Mesothelial cell of epicardium (in vitro differentiated cells): ENCODE measurements around the gene HAO1. TPM values are rescaled to one million over a fixed set of nuclear protein-coding genes. Genes with fewer than 3 reads are reported as not detected.

ENCODE experiments used
- DNase-seq, 2 experiments: peaks; one replicate each; pipeline ENCODE4 v3.0.0; 2021; ENCODE audit warnings: low spot score in 2 of 2; ENCODE audit not compliant: unreplicated experiment in 2 of 2
- H3K27ac Mint-ChIP-seq: 2 replicates; pipeline ENCODE4 v1.8.0; 2021; ENCODE audit warnings: mixed read lengths
- H3K27me3 Mint-ChIP-seq: 2 replicates; pipeline ENCODE4 v1.8.0; 2021; ENCODE audit warnings: low read depth, mixed read lengths
- H3K36me3 Mint-ChIP-seq: 2 replicates; pipeline ENCODE4 v1.8.0; 2021; ENCODE audit warnings: mixed read lengths
- H3K4me1 Mint-ChIP-seq: 2 replicates; pipeline ENCODE4 v1.8.0; 2021; ENCODE audit warnings: mixed read lengths
- H3K4me3 Mint-ChIP-seq: 2 replicates; pipeline ENCODE4 v1.8.0; 2021; ENCODE audit warnings: mild to moderate bottlenecking, moderate library complexity, mixed read lengths
- H3K9me3 Mint-ChIP-seq: 2 replicates; pipeline ENCODE4 v1.8.0; 2021; ENCODE audit warnings: mixed read lengths
- total RNA-seq: library from RNA; stranded (reverse); gene quantifications from 3 replicates; pipeline ENCODE4 v1.2.1, GENCODE V29; 2021
- TF ChIP-seq, protein P1 (sequence below): fragments of 200-600 bp; sonication (generic); IDR thresholded peaks from one replicate; pipeline ENCODE4 v1.5.0; 2021; ENCODE audit warnings: antibody characterized with exemption; ENCODE audit not compliant: unreplicated experiment

HAO1 gene
- total RNA-seq, 1 donor from 2014 or later, result not detected

DNA sequence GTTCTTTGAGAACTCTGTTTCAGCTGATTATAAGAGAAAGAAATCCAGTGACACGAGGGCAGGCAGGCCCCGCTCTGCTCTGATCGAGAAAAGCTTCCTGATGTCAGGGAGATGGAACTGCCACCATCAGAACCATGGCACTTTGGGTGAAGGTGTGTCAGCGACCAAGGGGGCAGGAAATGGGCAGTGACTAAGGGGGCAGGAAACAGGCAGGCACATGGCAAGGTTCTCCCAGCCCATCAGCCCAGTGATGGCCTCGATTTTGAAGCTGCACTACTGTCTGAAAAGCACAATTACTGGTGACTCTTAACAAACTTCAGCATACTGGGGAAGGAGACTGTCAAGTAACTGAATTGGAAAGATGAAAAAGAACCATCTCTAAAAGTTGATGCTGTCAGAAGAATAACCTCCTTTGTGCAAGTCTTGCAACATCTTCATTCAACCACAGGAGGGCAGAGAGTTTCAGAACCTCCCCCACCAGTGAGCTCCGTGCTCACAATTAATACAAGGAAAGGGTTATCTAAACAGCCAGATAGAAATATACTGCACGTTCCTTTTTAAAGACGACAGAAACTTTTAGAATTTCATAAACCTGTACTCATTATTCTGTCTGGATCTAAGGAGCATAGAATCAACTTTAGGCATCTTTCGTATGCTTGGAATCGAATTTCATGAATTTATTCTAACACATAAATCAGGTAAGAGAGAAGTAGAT is 40.2 kb upstream of the HAO1 start:
- Mint-ChIP-seq H3K36me3 (peaks cover 17% of the 10 kb centered on the region), H3K9me3 (no peaks in the 10 kb centered on the region), H3K4me1 (peaks cover 8% of the 10 kb centered on the region), H3K4me3 (no peak overlapping the region), H3K27ac (no peak overlapping the region), H3K27me3 (no peaks in the 10 kb centered on the region)
- no peak for DNase-seq
- TF ChIP-seq, protein P1, sequence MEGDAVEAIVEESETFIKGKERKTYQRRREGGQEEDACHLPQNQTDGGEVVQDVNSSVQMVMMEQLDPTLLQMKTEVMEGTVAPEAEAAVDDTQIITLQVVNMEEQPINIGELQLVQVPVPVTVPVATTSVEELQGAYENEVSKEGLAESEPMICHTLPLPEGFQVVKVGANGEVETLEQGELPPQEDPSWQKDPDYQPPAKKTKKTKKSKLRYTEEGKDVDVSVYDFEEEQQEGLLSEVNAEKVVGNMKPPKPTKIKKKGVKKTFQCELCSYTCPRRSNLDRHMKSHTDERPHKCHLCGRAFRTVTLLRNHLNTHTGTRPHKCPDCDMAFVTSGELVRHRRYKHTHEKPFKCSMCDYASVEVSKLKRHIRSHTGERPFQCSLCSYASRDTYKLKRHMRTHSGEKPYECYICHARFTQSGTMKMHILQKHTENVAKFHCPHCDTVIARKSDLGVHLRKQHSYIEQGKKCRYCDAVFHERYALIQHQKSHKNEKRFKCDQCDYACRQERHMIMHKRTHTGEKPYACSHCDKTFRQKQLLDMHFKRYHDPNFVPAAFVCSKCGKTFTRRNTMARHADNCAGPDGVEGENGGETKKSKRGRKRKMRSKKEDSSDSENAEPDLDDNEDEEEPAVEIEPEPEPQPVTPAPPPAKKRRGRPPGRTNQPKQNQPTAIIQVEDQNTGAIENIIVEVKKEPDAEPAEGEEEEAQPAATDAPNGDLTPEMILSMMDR, result peak; percentile 36

DNA sequence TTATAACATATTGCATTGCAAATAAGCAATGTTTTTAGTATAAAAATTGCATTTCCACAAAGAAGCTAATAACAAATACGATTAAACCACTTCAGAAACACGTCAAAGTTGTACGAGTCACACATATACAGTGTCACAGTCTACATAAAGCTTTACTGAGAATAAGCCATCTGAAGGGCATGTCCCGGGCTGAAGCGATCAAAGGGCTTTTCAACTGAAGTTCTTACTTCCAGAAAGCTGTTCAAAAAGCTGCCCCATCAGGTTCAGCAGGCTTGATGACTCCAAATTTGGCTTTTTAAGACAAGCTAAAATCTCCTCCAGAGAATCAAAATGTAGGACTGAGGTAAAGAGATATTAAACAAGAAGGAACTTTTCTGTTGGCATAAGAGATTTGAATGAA is 37.5 kb upstream of the HAO1 start:
- Mint-ChIP-seq H3K4me1 (peaks cover 8% of the 10 kb centered on the region), H3K27me3 (peaks cover 8% of the 10 kb centered on the region), H3K27ac (no peak overlapping the region), H3K9me3 (no peaks in the 10 kb centered on the region), H3K36me3 (peaks cover 9% of the 10 kb centered on the region), H3K4me3 (no peak overlapping the region)
- TF ChIP-seq, protein P1, result no peak
- DNase-seq, result no peak

DNA sequence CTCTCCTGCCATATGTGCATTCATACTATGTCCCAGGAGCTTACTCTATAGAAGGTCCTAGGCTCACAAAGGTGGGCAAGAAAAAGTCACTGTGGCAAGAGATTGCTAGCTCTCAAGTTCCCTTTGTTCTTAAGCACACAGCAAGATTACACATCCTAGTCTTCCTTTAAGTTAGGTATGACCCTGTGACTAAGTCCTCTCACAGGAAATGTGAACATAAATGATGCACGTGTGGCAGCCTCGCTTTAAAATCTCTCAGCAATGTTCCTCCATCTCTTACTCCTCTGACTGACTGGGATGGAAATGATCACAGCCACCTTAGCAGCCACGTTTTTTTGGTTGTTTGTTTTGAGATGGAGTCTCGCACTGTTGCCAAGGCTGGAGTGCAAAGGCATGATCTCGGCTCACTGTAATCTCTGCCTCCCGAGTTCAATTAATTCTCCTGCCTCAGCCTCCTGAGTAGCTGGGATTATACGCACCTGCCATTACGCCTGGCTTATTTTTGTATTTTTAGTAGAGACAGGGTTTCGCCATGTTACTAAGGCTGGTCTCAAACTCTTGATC is 35.7 kb upstream of the HAO1 start:
- no peak overlapping the region for H3K4me3 Mint-ChIP-seq
- peaks cover 9% of the 10 kb centered on the region for H3K9me3 Mint-ChIP-seq
- DNase-seq, result no peak
- H3K27ac Mint-ChIP-seq, result no peak overlapping the region
- H3K27me3 Mint-ChIP-seq, result peaks cover 15% of the 10 kb centered on the region
- peaks cover 8% of the 10 kb centered on the region for H3K4me1 Mint-ChIP-seq
- TF ChIP-seq, protein P1, result no peak
- H3K36me3 Mint-ChIP-seq, result peaks cover 3% of the 10 kb centered on the region

DNA sequence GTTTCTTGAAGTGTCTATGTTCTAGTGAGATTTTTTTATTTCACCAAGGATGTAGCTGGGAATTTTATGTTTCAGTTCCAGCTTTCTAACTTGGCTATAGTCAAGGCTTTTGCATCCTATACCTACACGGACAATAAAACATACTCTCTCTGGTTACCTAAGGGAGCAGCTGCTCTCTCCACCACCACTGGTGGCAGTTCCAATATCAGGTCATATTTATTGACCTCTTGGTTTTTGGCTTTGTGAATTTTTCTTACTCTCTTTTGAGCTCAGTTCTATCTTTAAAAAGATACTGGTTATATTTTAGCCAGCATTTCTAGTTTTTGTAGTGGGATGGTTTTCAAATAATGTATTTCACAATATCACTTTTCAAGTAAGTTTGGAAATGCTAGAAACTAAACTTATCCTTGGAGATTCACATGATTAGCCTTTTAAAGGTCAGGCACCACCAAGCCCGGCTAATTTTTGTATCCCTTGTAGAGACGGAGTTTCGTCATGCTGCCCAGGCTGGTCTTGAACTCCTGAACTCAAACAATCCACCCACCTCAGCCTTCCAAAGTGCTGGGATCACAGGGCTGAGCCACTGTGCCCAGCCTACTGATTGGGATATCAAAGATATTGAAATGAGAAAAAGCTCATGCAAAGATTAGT is 34.7 kb upstream of the HAO1 start:
- Mint-ChIP-seq H3K27ac (no peak overlapping the region), H3K36me3 (peaks cover 3% of the 10 kb centered on the region), H3K4me1 (peaks cover 3% of the 10 kb centered on the region), H3K9me3 (peaks cover 13% of the 10 kb centered on the region), H3K4me3 (no peak overlapping the region), H3K27me3 (peaks cover 19% of the 10 kb centered on the region)
- TF ChIP-seq, protein P1, result no peak
- no peak for DNase-seq

DNA sequence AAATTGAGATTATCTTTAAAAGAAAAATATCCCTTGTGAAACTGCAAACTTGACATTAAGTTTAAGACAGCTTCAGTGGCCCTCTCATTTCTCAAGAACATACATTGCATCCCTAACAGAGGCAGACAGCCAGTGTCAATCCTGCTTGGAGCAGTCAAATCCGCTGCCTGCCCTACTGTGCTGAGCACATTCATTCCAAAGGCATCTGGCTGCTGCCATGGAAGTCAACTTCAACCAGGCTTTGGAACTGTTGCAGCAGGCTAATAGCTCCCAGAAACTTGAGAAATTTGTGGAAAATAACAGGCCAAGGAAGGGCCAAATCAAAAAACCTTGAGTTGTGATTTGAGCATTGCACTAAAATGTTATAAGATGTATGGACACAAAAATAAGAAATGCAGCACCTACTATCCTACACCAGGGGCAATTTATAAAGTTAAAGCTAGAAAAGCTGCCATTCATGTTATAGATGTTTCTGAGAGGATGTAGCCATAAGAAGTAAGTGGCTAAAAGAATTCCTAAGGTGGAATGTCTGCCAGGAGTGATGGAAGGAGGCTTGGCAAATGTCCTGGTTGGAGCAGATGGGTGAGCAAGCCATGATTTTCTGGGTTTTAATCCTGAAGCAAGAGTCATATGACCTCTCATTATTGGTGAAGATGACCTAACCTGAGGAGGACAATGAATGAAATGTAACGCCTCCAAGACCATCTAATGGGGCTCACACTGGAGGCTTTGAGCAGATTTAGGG is 31.4 kb upstream of the HAO1 start:
- H3K27me3 Mint-ChIP-seq, result peaks cover 19% of the 10 kb centered on the region
- peaks cover 13% of the 10 kb centered on the region for H3K9me3 Mint-ChIP-seq
- H3K36me3 Mint-ChIP-seq, result no peaks in the 10 kb centered on the region
- no peak for DNase-seq
- H3K27ac Mint-ChIP-seq, result no peak overlapping the region
- peaks cover 3% of the 10 kb centered on the region for H3K4me1 Mint-ChIP-seq
- H3K4me3 Mint-ChIP-seq, result no peak overlapping the region
- TF ChIP-seq, protein P1, result no peak
